Measurements from ENCODE around the gene TMEM8B. TPM values are rescaled to one million over a fixed set of nuclear protein-coding genes. Genes with fewer than 3 reads are reported as not detected.

TMEM8B gene
- total and polyA plus RNA-seq, 2 experiments from 2014 or later, result 17.0 to 17.9 TPM

DNA sequence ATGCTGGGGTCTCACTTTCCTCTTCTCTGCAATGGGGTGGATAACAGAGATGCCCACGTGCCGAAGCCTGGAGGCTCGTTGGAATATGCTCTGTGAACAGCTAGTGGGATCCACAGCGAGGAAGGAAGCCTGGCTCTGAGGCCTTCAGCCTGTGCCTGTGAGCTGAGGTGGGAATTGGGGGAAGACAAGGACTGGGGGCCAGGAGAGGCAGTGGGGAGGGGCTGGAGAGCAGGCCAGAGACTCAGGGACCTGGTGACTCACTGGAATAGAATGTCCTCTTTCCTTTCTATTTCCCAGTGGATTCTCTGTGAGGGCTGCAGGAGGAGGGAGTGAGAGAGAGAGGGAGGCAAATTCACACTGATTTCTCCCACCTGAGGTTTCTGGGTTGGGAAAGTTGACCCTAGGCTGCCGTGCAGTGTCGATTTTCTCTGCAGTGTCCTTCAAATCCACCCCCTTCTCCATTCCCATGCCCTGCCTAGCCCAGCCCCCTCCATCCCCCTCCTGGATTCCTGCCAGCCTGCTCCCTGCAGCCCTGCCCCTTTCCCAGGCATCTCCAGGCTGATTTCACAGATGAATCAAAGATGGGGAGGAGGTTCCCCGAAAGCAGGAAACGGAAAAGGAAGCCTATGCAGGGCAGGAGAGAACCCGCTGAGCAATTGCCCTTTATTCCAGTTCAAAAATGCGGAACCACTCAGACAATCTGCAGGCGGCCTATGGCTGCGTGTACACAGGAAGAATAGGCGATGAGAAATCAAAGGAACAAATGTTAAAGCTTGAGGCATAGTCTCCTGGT lies 78.9 kb downstream of the TMEM8B start:
- no peaks in the 10 kb centered on the region for H3K36me3 ChIP-seq

DNA sequence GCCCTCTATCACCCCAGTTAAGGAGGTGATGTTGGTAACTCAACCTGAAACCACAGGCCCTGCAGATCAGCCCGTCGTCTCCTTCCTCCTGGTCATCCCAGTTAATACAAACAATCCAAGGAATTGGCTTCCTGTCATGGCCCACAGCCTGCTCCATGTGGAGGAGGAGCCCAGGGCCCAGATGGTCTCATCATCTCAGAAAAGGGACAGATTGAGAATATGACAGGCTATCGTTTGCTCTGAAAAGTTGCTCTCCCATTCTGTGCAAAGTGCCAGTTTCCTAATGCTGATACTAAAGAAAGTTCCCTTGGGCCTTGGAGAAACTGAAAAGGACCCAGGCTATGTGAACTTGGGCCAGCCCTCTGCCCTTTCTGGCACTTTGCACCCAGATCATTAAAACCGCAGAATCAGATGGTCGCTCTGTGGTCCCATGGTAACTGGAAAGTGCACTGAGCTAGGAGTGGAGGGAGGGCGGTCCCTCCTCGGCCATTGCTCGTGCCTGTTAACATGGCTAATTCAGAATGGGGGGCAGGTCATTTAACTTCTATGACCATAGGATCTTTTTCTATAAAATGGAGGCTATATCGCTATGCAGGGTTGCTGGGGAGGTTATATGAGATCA lies 79.6 kb downstream of the TMEM8B start:
- no peaks in the 10 kb centered on the region for H3K36me3 ChIP-seq
- H3K9me3 ChIP-seq (ENCODE audit: low read depth), result no peaks in the 10 kb centered on the region
- DNase-seq (ENCODE audit: low read depth in 1 of 2, low spot score in 1 of 2), result peak in 1 of 2 donors; percentile 30
- no peak overlapping the region for H3K4me3 ChIP-seq
- peak overlapping the region; percentile 63 for H3K27ac ChIP-seq
- TF ChIP-seq, protein P1, sequence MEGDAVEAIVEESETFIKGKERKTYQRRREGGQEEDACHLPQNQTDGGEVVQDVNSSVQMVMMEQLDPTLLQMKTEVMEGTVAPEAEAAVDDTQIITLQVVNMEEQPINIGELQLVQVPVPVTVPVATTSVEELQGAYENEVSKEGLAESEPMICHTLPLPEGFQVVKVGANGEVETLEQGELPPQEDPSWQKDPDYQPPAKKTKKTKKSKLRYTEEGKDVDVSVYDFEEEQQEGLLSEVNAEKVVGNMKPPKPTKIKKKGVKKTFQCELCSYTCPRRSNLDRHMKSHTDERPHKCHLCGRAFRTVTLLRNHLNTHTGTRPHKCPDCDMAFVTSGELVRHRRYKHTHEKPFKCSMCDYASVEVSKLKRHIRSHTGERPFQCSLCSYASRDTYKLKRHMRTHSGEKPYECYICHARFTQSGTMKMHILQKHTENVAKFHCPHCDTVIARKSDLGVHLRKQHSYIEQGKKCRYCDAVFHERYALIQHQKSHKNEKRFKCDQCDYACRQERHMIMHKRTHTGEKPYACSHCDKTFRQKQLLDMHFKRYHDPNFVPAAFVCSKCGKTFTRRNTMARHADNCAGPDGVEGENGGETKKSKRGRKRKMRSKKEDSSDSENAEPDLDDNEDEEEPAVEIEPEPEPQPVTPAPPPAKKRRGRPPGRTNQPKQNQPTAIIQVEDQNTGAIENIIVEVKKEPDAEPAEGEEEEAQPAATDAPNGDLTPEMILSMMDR (IDR thresholded peaks at IDR 0.05; ENCODE audit: low read depth, low read length), result no peak
- no peaks in the 10 kb centered on the region for H3K27me3 ChIP-seq
- peaks cover 34% of the 10 kb centered on the region for H3K4me1 ChIP-seq (ENCODE audit: low read depth)

More for the DNA sequence above, 78.9 kb downstream of the TMEM8B start:
- Histone ChIP-seq H3K9me3 (ENCODE audit: low read depth) (no peaks in the 10 kb centered on the region), H3K27me3 (no peaks in the 10 kb centered on the region), H3K4me3 (no peak overlapping the region), H3K4me1 (ENCODE audit: low read depth) (peaks cover 34% of the 10 kb centered on the region), H3K27ac (peak overlapping the region; percentile 63)
- peak; percentile 58 to 94 for DNase-seq (ENCODE audit: low read depth in 1 of 2, low spot score in 1 of 2)
- TF ChIP-seq, protein P1 (IDR thresholded peaks at IDR 0.05; ENCODE audit: low read depth, low read length), result no peak

DNA sequence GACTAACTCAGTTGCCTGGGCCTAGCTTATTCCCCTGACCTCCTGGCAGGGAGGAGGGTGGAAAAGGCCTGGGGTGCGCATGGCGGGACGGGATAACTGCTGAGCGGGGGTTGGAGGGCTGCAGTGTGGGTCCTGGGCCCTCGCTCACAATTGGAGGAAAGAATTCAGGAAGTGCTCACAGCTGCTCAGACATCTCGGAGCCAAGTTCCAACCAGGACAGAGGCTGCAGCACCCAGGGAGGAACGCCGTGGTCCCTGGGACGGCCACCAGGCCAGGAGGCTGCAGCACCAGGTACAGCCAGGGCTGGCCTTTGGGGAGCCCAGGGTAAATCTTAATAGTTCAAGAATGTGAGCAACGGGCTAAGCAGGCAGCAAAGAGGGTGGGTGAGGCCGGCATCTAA lies 80.2 kb downstream of the TMEM8B start, which contains the start of gene SPAAR:
Gene SPAAR, plus strand, starts transcription at position 217 of the 400 bp plus-strand sequence. CDS start 974 bp downstream, outside the sequence.
- no peak within 1 kb of the TSS for H3K4me3 ChIP-seq
- no peak for DNase-seq (ENCODE audit: low read depth in 1 of 2, low spot score in 1 of 2)
- TF ChIP-seq, protein P1 (IDR thresholded peaks at IDR 0.05; ENCODE audit: low read depth, low read length), result no peak

DNA sequence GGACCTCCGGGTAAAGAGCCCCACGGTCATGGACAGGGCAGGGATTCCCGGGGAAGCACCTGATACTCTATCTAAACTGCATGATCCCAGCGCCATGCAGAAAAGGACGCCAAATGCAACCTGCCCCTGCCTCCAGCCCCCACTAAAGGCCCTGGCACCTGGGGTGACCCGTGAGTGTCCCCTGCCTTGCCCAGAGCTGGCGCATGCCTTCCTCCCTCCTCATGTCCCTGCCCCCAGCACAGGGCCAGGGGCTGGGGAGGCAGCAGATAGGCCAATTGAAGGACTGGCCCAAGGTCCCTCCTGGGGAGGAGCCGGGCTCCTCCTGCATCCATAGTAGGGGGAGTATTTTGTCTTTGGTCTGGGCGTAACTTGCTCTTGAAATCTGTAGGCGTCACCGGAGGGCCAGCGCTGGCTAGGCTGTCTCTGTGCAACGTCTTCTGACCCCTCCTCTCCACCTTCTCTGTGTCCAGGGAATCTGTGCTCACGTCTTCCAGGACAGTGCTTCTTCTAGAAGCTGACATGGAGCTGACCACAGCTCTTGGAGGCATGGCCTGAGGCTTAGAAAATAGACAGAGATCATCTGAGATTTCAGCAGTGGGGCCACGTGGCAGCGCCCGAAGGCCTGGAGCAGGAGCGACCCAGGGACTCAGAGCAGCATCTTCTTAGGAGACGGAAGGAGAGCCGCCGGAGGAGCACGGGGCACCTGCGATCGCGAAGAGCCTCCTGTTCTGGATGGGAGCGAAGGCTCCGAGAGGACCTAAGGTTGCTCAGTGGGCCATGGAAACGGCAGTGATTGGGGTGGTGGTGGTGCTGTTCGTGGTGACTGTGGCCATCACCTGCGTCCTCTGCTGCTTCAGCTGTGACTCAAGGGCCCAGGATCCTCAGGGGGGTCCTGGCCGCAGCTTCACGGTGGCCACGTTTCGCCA lies 80.9 kb downstream of the TMEM8B start:
- Histone ChIP-seq H3K27me3 (no peaks in the 10 kb centered on the region), H3K4me3 (no peak overlapping the region), H3K27ac (no peak overlapping the region), H3K4me1 (ENCODE audit: low read depth) (peaks cover 34% of the 10 kb centered on the region), H3K36me3 (no peaks in the 10 kb centered on the region), H3K9me3 (ENCODE audit: low read depth) (no peaks in the 10 kb centered on the region)
- TF ChIP-seq, protein P1 (IDR thresholded peaks at IDR 0.05; ENCODE audit: low read depth, low read length), result no peak
- DNase-seq (ENCODE audit: low read depth in 1 of 2, low spot score in 1 of 2), result peak in 1 of 2 donors; percentile 49

More for the DNA sequence above, 80.2 kb downstream of the TMEM8B start, which contains the start of gene SPAAR:
- H3K4me1 ChIP-seq (ENCODE audit: low read depth), result peaks cover 34% of the 10 kb centered on the region
- H3K9me3 ChIP-seq (ENCODE audit: low read depth), result no peaks in the 10 kb centered on the region
- no peaks in the 10 kb centered on the region for H3K27me3 ChIP-seq
- peak within 1 kb of the TSS; percentile 63 for H3K27ac ChIP-seq
- H3K36me3 ChIP-seq, result no peaks in the 10 kb centered on the region
